HepG2 (cell line): Measurements from ENCODE around the gene NR2F1-AS1. TPM values are rescaled to one million over a fixed set of nuclear protein-coding genes. Genes with fewer than 3 reads are reported as not detected.

Source experiments
- ATAC-seq: fragments of 200-7000 bp; cut with Tn5 transposase; 3 replicates; pipeline ENCODE4 v1.9.1; 2020; ENCODE audit warnings: mild to moderate bottlenecking, moderate library complexity
- BruUV-seq: library from RNA; stranded (reverse); fragments of 400-500 nt; replicated peaks from 2 replicates; lab custom pipeline; 2021; lab: Mats Ljungman, UMichigan
- CTCF ChIA-PET: fragments of 300-600 bp; formaldehyde crosslinking; extraction: SDS; loops from one replicate; lab custom pipeline; 2021; ENCODE audit warnings: low total read pairs, inconsistent platforms, low intra/inter-chr PET ratio; lab: Yijun Ruan, JAX
- POLR2A ChIA-PET: fragments of 350-600 bp; sonication (Branson Sonifier 250); formaldehyde crosslinking; loops from one replicate; lab custom pipeline; 2020; ENCODE audit warnings: antibody characterized with exemption, inconsistent platforms; lab: Yijun Ruan, JAX
- DNase-seq: peaks from one replicate; pipeline ENCODE4 v3.0.0-alpha.2; 2015; ENCODE audit warnings: low spot score
- FAIRE-seq: peaks from 3 replicates; lab custom pipeline; 2011; peaks lifted over from hg19 to GRCh38; lab: Jason Lieb, UNC
- H2AFZ ChIP-seq: one replicate; pipeline ENCODE4 v1.6.1; 2011; ENCODE audit warnings: low read length, inconsistent platforms
- H3K27ac ChIP-seq: fragments of 300-600 bp; 3 replicates; pipeline ENCODE4 v1.8.0; 2011; ENCODE audit warnings: mixed run types, mild to moderate bottlenecking, mixed read lengths, low read length, inconsistent platforms; ENCODE audit not compliant: insufficient read depth; ENCODE audit errors: extremely low read length
- H3K27me3 ChIP-seq, 2 experiments: fragments of 200-600 bp in 1 of 2; 2 replicates in 1 of 2; 3 replicates in 1 of 2; pipeline versions ENCODE4 v1.6.0 to v1.8.0; 2011; ENCODE audit warnings: low read length in 2 of 2, mild to moderate bottlenecking in 2 of 2, moderate library complexity in 2 of 2, inconsistent platforms in 1 of 2; ENCODE audit not compliant: insufficient read depth in 2 of 2, control insufficient read depth in 1 of 2
- H3K36me3 ChIP-seq, 2 experiments: fragments of 200-600 bp in 1 of 2; replicated peaks in 1 of 2; 2 replicates in 1 of 2; 3 replicates in 1 of 2; pipeline versions ENCODE4 v1.5.1 to v1.8.0; 2011; ENCODE audit warnings: low read length in 2 of 2, inconsistent platforms in 1 of 2; ENCODE audit not compliant: insufficient read depth in 2 of 2, control insufficient read depth in 1 of 2
- H3K4me1 ChIP-seq: 2 replicates; pipeline ENCODE4 v1.5.1; 2012; ENCODE audit warnings: low read length, inconsistent platforms; ENCODE audit not compliant: insufficient read depth
- H3K4me2 ChIP-seq: 2 replicates; pipeline ENCODE4 v1.6.0; 2011; ENCODE audit warnings: low read depth, low read length, inconsistent platforms
- H3K4me3 ChIP-seq, 3 experiments: fragments of 200-600 bp in 1 of 3; sonication (generic), shearing (Covaris generic) in 1 of 3; replicated peaks in 1 of 3; 2 replicates each; pipeline ENCODE4 v1.5.1; 2011 to 2016; ENCODE audit warnings: low read length in 3 of 3, inconsistent platforms in 2 of 3, low read depth in 2 of 3, mild to moderate bottlenecking in 2 of 3, control low read depth in 1 of 3, mixed read lengths in 1 of 3; ENCODE audit not compliant: insufficient read depth in 1 of 3
- H3K79me2 ChIP-seq: one replicate; pipeline ENCODE4 v1.6.1; 2011; ENCODE audit warnings: low read length, inconsistent platforms; ENCODE audit not compliant: insufficient read depth
- H3K9ac ChIP-seq: 2 replicates; pipeline ENCODE4 v1.6.0; 2011; ENCODE audit warnings: mild to moderate bottlenecking, low read depth, low read length, inconsistent platforms; ENCODE audit not compliant: insufficient read depth
- H3K9me3 ChIP-seq: 2 replicates; pipeline ENCODE4 v1.5.1; 2012; ENCODE audit warnings: mild to moderate bottlenecking, low read length
- H4K20me1 ChIP-seq: 2 replicates; pipeline ENCODE4 v1.6.0; 2011; ENCODE audit warnings: inconsistent platforms, mild to moderate bottlenecking, low read length, moderate library complexity; ENCODE audit not compliant: insufficient read depth
- MIER3 ChIP-seq: IDR thresholded peaks from 2 replicates; pipeline ENCODE4 v1.6.1; 2016; ENCODE audit warnings: missing compliant biosample characterization, borderline replicate concordance
- NBN ChIP-seq: fragments of 450-650 bp; conservative IDR thresholded peaks from 2 replicates; pipeline ENCODE4 v1.6.1; 2017
- PHF21A ChIP-seq: sonication (generic); formaldehyde crosslinking; IDR thresholded peaks from 2 replicates; pipeline ENCODE4 v1.5.0; 2020; ENCODE audit warnings: mild to moderate bottlenecking, missing genetic modification reagents
- SP4 ChIP-seq: sonication (generic); formaldehyde crosslinking; IDR thresholded peaks from 2 replicates; pipeline ENCODE4 v1.8.1; 2023; ENCODE audit warnings: mild to moderate bottlenecking, missing genetic modification reagents
- ZBTB8A ChIP-seq: sonication (generic); formaldehyde crosslinking; IDR thresholded peaks from 2 replicates; pipeline ENCODE4 v1.4.0; 2020; ENCODE audit warnings: mild to moderate bottlenecking, low read depth, missing genetic modification reagents, borderline replicate concordance
- ZFP82 ChIP-seq: sonication (generic); formaldehyde crosslinking; IDR thresholded peaks from 2 replicates; pipeline ENCODE4 v1.5.1; 2020; ENCODE audit warnings: mild to moderate bottlenecking, missing genetic modification reagents, borderline replicate concordance
- ZNF460 ChIP-seq: sonication (generic); formaldehyde crosslinking; IDR thresholded peaks from 2 replicates; pipeline ENCODE4 v1.5.1; 2020; ENCODE audit warnings: missing genetic modification reagents, mild to moderate bottlenecking, borderline replicate concordance
- ZNF558 ChIP-seq: sonication (generic); formaldehyde crosslinking; IDR thresholded peaks from 2 replicates; pipeline ENCODE4 v1.9.0; 2022; ENCODE audit warnings: mild to moderate bottlenecking, missing genetic modification reagents, borderline replicate concordance
- ZNF883 ChIP-seq: sonication (generic); formaldehyde crosslinking; IDR thresholded peaks from 2 replicates; pipeline ENCODE4 v1.5.1; 2020; ENCODE audit warnings: mild to moderate bottlenecking, missing genetic modification reagents; ENCODE audit errors: not compliant biosample characterization
- WGBS: methylation state at CpG from one replicate; pipeline ENCODE4 v1.1.6; 2017; ENCODE audit warnings: low lambda C conversion rate; 5-methylcytosine and 5-hydroxymethylcytosine counted together
- in situ Hi-C: cut with HindIII; loops from 2 replicates; pipeline ENCODE4 v1.10.0; 2017; ENCODE audit warnings: low pct_unique_long_range_greater_than_20kb; ENCODE audit not compliant: extremely low pct_ligation_motif_present
- intact Hi-C: fragments of 100-400 bp; cut with micrococcal nuclease; formaldehyde crosslinking; loops from one replicate; pipeline ENCODE4 v1.10.0; 2022; ENCODE audit not compliant: unreplicated experiment
- polyA plus RNA-seq, 8 experiments: library from polyadenylated mRNA; depleted of rRNA in 3 of 8; stranded (reverse) in 7 of 8; unstranded in 1 of 8; fragments of >200 nt; fragmentation: Illumina TruSeq in 4 of 8; extraction: Trizol in 4 of 8; gene quantifications; 2 replicates each; pipeline versions ENCODE4 v1.2.1 to v1.2.3, GENCODE V29; 2011 to 2016; ENCODE audit warnings: low read depth in 4 of 8, missing spikeins in 1 of 8, mixed read lengths in 1 of 8; ENCODE audit not compliant: insufficient read depth in 1 of 8
- total RNA-seq, 5 experiments: library from RNA; depleted of rRNA; stranded (reverse); fragments of >200 nt; fragmentation: Illumina TruSeq; extraction: Trizol; gene quantifications; 2 replicates each; pipeline ENCODE4 v1.2.3, GENCODE V29; 2016; ENCODE audit warnings: low read depth in 1 of 5
- TF ChIP-seq, protein P1 (sequence below): IDR thresholded peaks from 2 replicates; pipeline ENCODE4 v1.6.1; 2018; ENCODE audit warnings: missing genetic modification reagents
- TF ChIP-seq, protein P2 (sequence below): sonication (generic); formaldehyde crosslinking; IDR thresholded peaks from 2 replicates; pipeline ENCODE4; 2020; ENCODE audit warnings: missing genetic modification reagents, mild to moderate bottlenecking, borderline replicate concordance

The NR2F1-AS1 gene
- total and polyA plus RNA-seq, 2 of the 13 experiments (the other 11 are each of a cell fraction or from before 2014, with no cell fraction given) = 2.8 TPM

DNA sequence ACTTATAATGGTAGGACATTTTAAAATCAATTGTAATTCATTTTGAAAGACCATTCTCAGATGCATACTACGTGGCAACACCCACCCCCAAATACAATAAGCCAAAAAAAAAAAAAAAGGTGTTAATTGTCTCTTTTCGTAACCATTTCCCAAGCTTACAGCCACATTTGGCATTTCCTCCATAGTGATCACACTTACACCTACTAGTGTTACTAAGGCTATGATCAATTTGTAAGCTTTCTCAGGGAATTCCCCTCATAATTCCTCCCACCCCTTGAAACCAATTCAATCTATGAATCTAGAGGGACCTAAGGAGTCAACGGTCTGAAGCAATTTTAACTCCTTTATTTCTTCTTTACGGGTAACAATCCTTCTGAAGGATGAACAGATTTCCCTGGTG, 42.1 kb upstream of the NR2F1-AS1 start:
- no TSS peak for BruUV-seq
- no peak for TF ChIP-seq ZFP82
- no peak for TF ChIP-seq NBN
- TF ChIP-seq, protein P1, sequence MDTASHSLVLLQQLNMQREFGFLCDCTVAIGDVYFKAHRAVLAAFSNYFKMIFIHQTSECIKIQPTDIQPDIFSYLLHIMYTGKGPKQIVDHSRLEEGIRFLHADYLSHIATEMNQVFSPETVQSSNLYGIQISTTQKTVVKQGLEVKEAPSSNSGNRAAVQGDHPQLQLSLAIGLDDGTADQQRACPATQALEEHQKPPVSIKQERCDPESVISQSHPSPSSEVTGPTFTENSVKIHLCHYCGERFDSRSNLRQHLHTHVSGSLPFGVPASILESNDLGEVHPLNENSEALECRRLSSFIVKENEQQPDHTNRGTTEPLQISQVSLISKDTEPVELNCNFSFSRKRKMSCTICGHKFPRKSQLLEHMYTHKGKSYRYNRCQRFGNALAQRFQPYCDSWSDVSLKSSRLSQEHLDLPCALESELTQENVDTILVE = no peak
- no peak for TF ChIP-seq ZNF558 (CRISPR knock-in tag)
- no peak for TF ChIP-seq PHF21A (CRISPR knock-in tag)
- TF ChIP-seq MIER3 (CRISPR knock-in tag) = no peak
- no peak for TF ChIP-seq ZNF883 (CRISPR knock-in tag)
- TF ChIP-seq ZNF460 (CRISPR knock-in tag) = no peak
- TF ChIP-seq SP4 (CRISPR knock-in tag) = no peak
- TF ChIP-seq, protein P2, sequence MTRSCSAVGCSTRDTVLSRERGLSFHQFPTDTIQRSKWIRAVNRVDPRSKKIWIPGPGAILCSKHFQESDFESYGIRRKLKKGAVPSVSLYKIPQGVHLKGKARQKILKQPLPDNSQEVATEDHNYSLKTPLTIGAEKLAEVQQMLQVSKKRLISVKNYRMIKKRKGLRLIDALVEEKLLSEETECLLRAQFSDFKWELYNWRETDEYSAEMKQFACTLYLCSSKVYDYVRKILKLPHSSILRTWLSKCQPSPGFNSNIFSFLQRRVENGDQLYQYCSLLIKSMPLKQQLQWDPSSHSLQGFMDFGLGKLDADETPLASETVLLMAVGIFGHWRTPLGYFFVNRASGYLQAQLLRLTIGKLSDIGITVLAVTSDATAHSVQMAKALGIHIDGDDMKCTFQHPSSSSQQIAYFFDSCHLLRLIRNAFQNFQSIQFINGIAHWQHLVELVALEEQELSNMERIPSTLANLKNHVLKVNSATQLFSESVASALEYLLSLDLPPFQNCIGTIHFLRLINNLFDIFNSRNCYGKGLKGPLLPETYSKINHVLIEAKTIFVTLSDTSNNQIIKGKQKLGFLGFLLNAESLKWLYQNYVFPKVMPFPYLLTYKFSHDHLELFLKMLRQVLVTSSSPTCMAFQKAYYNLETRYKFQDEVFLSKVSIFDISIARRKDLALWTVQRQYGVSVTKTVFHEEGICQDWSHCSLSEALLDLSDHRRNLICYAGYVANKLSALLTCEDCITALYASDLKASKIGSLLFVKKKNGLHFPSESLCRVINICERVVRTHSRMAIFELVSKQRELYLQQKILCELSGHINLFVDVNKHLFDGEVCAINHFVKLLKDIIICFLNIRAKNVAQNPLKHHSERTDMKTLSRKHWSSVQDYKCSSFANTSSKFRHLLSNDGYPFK = no peak
- no peak for TF ChIP-seq ZBTB8A (CRISPR knock-in tag)
- Histone ChIP-seq H3K4me3 (no peak overlapping the region), H3K79me2 (no peaks in the 10 kb centered on the region), H3K27ac (no peak overlapping the region), H3K36me3 (no peaks in the 10 kb centered on the region), H3K4me2 (no peak overlapping the region), H2AFZ (no peak overlapping the region), H3K9ac (no peak overlapping the region), H4K20me1 (no peaks in the 10 kb centered on the region), H3K4me1 (peaks cover 6% of the 10 kb centered on the region), H3K9me3 (no peaks in the 10 kb centered on the region), H3K27me3 (no peaks in the 10 kb centered on the region)
- ChIA-PET CTCF (no interaction called here), POLR2A (interaction anchor here (0.7 kb wide), 1 partner anchor 147 kb away, joined by 3 read pairs; no protein-coding TSS in a partner anchor)
- in situ Hi-C loops (no loop called here), intact Hi-C loops (loop anchor here (5.0 kb wide), 2 partner anchors 94 to 174 kb away; no protein-coding TSS in a partner anchor)
- no peak for DNase-seq
- ATAC-seq = no peak
- FAIRE-seq = no peak
- WGBS = 66% methylated on average over 4 of the region's 4 CpGs
